CD4-positive, alpha-beta T cell (primary cell): ENCODE results near the gene ACER3. TPM values are rescaled to one million over a fixed set of nuclear protein-coding genes. Genes with fewer than 3 reads are reported as not detected.
"Not testable (repeated sequence)": the region's sequence is repeated elsewhere in the genome, so short reads cannot be mapped to it uniquely, and the experiment has no call there.

ENCODE experiments used
- ATAC-seq: fragments of 200-7000 bp; cut with Tn5 transposase; one replicate; pipeline ENCODE4 v1.10.0; 2022; ENCODE audit warnings: mild to moderate bottlenecking; ENCODE audit not compliant: poor library complexity
- CTCF ChIA-PET: fragments of 350-600 bp; sonication (Branson Sonifier 250); formaldehyde crosslinking; loops from one replicate; lab custom pipeline; 2021; ENCODE audit warnings: antibody characterized with exemption, inconsistent platforms; lab: Charles Lee
- POLR2A ChIA-PET: fragments of 350-600 bp; sonication (Branson Sonifier 250); formaldehyde crosslinking; loops from one replicate; lab custom pipeline; 2021; ENCODE audit warnings: antibody characterized with exemption, inconsistent platforms; lab: Charles Lee
- DNase-seq, 14 experiments: peaks; one replicate each; pipeline ENCODE4 v3.0.0-alpha.2; 2013 to 2020; ENCODE audit warnings: mixed read lengths in 2 of 14
- H3K27ac ChIP-seq, 2 donors: one replicate each; pipeline versions ENCODE4 v1.5.1 to v1.7.0; 2013; ENCODE audit warnings: low read length in 2 of 2, low read depth in 1 of 2, mild to moderate bottlenecking in 1 of 2
- H3K27me3 ChIP-seq, 2 experiments: 1 replicate in 1 of 2; 2 replicates in 1 of 2; pipeline versions ENCODE4 v1.6.1 to v1.7.0; 2013; ENCODE audit warnings: low read length in 2 of 2, control low read depth in 1 of 2, mild to moderate bottlenecking in 1 of 2, moderate library complexity in 1 of 2; ENCODE audit not compliant: insufficient read depth in 2 of 2, control insufficient read depth in 1 of 2
- H3K36me3 ChIP-seq: one replicate; pipeline ENCODE4 v1.6.1; 2013; ENCODE audit warnings: low read length, control low read depth; ENCODE audit not compliant: insufficient read depth
- H3K4me1 ChIP-seq: one replicate; pipeline ENCODE4 v1.6.1; 2013; ENCODE audit warnings: low read length, control low read depth; ENCODE audit not compliant: insufficient read depth
- H3K4me3 ChIP-seq: one replicate; pipeline ENCODE4 v1.5.1; 2013; ENCODE audit warnings: mild to moderate bottlenecking, low read length, moderate library complexity
- H3K9me3 ChIP-seq, 2 experiments: 1 replicate in 1 of 2; 2 replicates in 1 of 2; pipeline versions ENCODE4 v1.6.1 to v1.7.0; 2013; ENCODE audit warnings: low read length in 2 of 2, mild to moderate bottlenecking in 2 of 2, control low read depth in 1 of 2, moderate library complexity in 1 of 2; ENCODE audit not compliant: control insufficient read depth in 1 of 2, insufficient read depth in 1 of 2
- H3K27ac Mint-ChIP-seq: one replicate; pipeline ENCODE4 v1.8.0; 2020; ENCODE audit warnings: mixed read lengths
- H3K27me3 Mint-ChIP-seq: one replicate; pipeline ENCODE4 v1.8.0; 2021; ENCODE audit warnings: mixed read lengths
- H3K36me3 Mint-ChIP-seq: one replicate; pipeline ENCODE4 v1.8.0; 2021; ENCODE audit warnings: low read depth, mixed read lengths
- H3K4me1 Mint-ChIP-seq: one replicate; pipeline ENCODE4 v1.8.0; 2021; ENCODE audit warnings: low read depth, mixed read lengths
- H3K4me3 Mint-ChIP-seq: one replicate; pipeline ENCODE4 v1.8.0; 2020; ENCODE audit warnings: mild to moderate bottlenecking, mixed read lengths
- H3K9me3 Mint-ChIP-seq: one replicate; pipeline ENCODE4 v1.8.0; 2020; ENCODE audit warnings: mixed read lengths
- intact Hi-C, 2 experiments: fragments of 100-400 bp; cut with DNase I in 1 of 2; cut with micrococcal nuclease in 1 of 2; formaldehyde crosslinking; loops; one replicate each; pipeline versions ENCODE4 v1.15.1 to v1.9.0; 2023 to 2025; cut with DNase I, micrococcal nuclease
- total RNA-seq, 174 experiments: library from RNA in 2 of 174; stranded (reverse) in 2 of 174; gene quantifications; one replicate each; pipeline ENCODE4 v1.2.3 and lab custom pipeline; 2021 to 2026
- TF ChIP-seq, protein P1 (sequence below): fragments of 200-600 bp; IDR thresholded peaks from one replicate; pipeline ENCODE4 v1.8.0; 2022; ENCODE audit warnings: antibody characterized with exemption, mild to moderate bottlenecking

ACER3 gene
- total RNA-seq, 2 experiments from 2014 or later = 6.4 to 7.0 TPM

DNA sequence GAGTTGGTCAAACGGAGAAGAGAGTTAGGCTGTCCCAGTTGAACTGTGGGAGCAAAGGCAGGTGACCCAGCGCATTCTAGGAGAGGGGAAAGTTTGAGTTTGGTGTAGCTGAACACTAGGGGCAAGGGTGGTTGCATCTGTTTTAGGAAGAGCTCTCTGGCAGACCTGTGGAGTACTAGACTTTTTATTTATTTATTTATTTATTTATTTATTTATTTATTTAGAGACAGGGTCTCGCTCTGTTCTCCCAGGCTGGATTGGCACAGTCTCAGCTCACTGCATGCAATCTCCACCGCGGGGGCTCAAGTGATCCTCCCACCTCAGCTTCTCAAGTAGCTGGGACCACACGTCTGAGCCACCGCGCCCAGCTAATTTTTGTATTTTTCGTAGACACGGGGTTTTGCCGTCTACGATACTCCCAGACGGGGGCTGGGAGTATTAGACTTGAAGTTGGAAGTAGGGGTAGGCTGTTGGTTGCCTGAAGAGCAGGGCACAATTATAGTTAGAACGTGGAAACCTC, 950 bp upstream of the ACER3 start:
- peak overlapping the region; percentile 67 for H3K27ac Mint-ChIP-seq
- peak overlapping the region; percentile 86 for H3K4me3 ChIP-seq
- no peaks in the 10 kb centered on the region for H3K36me3 ChIP-seq
- POLR2A ChIA-PET = no interaction called here
- H3K27ac ChIP-seq = no peak overlapping the region
- no peaks in the 10 kb centered on the region for H3K27me3 ChIP-seq
- ATAC-seq = no peak
- no peaks in the 10 kb centered on the region for H3K9me3 ChIP-seq
- peaks cover 19% of the 10 kb centered on the region for H3K4me1 ChIP-seq
- intact Hi-C loops = loop anchor here in 1 of 2 experiments (5.0 to 10.0 kb wide), 3 partner anchors 188 to 778 kb away; partner anchors contain the start of genes CLNS1A and EMSY
- H3K4me1 Mint-ChIP-seq = peaks cover 28% of the 10 kb centered on the region
- peak overlapping the region; percentile 88 for H3K4me3 Mint-ChIP-seq
- H3K27me3 Mint-ChIP-seq = no peaks in the 10 kb centered on the region
- TF ChIP-seq, protein P1, sequence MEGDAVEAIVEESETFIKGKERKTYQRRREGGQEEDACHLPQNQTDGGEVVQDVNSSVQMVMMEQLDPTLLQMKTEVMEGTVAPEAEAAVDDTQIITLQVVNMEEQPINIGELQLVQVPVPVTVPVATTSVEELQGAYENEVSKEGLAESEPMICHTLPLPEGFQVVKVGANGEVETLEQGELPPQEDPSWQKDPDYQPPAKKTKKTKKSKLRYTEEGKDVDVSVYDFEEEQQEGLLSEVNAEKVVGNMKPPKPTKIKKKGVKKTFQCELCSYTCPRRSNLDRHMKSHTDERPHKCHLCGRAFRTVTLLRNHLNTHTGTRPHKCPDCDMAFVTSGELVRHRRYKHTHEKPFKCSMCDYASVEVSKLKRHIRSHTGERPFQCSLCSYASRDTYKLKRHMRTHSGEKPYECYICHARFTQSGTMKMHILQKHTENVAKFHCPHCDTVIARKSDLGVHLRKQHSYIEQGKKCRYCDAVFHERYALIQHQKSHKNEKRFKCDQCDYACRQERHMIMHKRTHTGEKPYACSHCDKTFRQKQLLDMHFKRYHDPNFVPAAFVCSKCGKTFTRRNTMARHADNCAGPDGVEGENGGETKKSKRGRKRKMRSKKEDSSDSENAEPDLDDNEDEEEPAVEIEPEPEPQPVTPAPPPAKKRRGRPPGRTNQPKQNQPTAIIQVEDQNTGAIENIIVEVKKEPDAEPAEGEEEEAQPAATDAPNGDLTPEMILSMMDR = no peak
- DNase-seq = peak in 1 of 14 experiments; percentile 17
- no peaks in the 10 kb centered on the region for H3K36me3 Mint-ChIP-seq
- no peaks in the 10 kb centered on the region for H3K9me3 Mint-ChIP-seq
- CTCF ChIA-PET = no interaction called here

DNA sequence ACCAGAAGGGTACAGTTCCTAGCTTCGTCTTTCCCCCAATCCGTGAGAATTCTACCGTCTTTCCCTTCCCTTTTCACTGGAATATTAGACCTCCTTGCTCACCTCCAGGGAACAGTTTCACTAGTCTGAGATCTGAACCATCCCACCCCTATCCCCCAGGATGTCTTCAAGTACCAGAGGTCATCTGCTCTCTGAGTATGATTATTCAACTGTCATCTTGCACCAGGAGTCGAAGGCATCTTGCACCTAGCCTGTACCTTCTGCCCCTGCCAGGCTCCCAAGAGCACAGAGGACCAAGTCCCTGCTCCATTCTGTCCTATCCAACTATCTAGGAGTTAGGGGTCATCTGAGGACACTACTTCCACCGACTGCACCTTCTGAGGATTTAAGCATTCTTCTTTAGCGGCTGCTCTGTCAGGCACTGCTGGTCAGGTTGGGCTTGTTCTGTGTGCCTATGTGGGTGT, 804 bp downstream of the ACER3 start:
- Histone ChIP-seq H3K27ac (no peak overlapping the region), H3K36me3 (no peaks in the 10 kb centered on the region), H3K4me1 (peaks cover 19% of the 10 kb centered on the region), H3K27me3 (no peaks in the 10 kb centered on the region), H3K4me3 (peak overlapping the region; percentile 86), H3K9me3 (no peaks in the 10 kb centered on the region)
- peaks cover 28% of the 10 kb centered on the region for H3K4me1 Mint-ChIP-seq
- ChIA-PET POLR2A (no interaction called here), CTCF (no interaction called here)
- TF ChIP-seq, protein P1 = no peak
- H3K27ac Mint-ChIP-seq = peak overlapping the region; percentile 75
- intact Hi-C loops = loop anchor here in 1 of 2 experiments (5.0 kb wide), 1 partner anchor 776 kb away; the partner anchor contains the start of gene CLNS1A
- no peaks in the 10 kb centered on the region for H3K9me3 Mint-ChIP-seq
- H3K27me3 Mint-ChIP-seq = no peaks in the 10 kb centered on the region
- no peaks in the 10 kb centered on the region for H3K36me3 Mint-ChIP-seq
- peak overlapping the region; percentile 89 for H3K4me3 Mint-ChIP-seq
- peak in 1 of 14 experiments; percentile 11 for DNase-seq
- ATAC-seq = no peak

DNA sequence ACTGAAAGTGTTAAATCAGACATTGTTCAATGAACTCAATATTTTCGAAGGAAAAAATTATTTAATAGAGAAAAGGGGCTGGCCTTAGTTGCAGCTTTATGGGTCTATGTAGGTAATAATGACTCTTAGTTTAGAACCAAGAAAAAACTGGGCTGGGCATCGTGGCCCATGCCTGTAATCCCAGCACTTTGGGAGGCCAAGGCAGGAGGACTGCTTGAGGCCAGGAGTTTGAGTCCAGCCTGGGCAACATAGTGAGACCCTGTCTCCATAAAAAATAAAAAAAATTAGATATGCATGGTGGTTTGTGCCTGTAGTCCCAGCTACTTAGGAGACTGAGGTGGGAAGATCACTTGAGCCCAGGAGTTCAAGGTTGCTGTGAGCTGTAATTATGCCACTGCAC, 2.1 kb downstream of the ACER3 start:
- H3K9me3 ChIP-seq, H3K9me3 Mint-ChIP-seq, H3K27me3 Mint-ChIP-seq, CTCF ChIA-PET, H3K27me3 ChIP-seq, H3K27ac ChIP-seq, H3K27ac Mint-ChIP-seq, H3K4me3 ChIP-seq, H3K36me3 ChIP-seq, H3K4me3 Mint-ChIP-seq, H3K36me3 Mint-ChIP-seq, POLR2A ChIA-PET, ATAC-seq, DNase-seq: not testable (repeated sequence)
- intact Hi-C loops = loop anchor here in 1 of 2 experiments (5.0 kb wide), 1 partner anchor 775 kb away; the partner anchor contains the start of gene CLNS1A
- peaks cover 28% of the 10 kb centered on the region for H3K4me1 Mint-ChIP-seq
- peaks cover 19% of the 10 kb centered on the region for H3K4me1 ChIP-seq
